HG03175 (cell line): Measurements from ENCODE around the gene MARS2.
"Not testable (repeated sequence)": the region's sequence is repeated elsewhere in the genome, so short reads cannot be mapped to it uniquely, and the experiment has no call there.

Experiments used
- ATAC-seq: cut with Tn5 transposase; IDR thresholded peaks from one replicate; pipeline ENCODE4 v1.9.1; 2021; ENCODE audit warnings: mild to moderate bottlenecking, moderate library complexity; ENCODE audit not compliant: unreplicated experiment

The MARS2 gene

GRCh38 chr2:197705912-197706838, 1.0 kb downstream of the MARS2 start:
- no peak for ATAC-seq

- ATAC-seq = no peak
These were observed 1.7 kb downstream of the MARS2 start for GRCh38 chr2:197706839-197707207.

- ATAC-seq = peak; percentile 14
These were observed 2.4 kb downstream of the MARS2 start for GRCh38 chr2:197707316-197708213.

- no peak for ATAC-seq
These were observed 3.2 kb downstream of the MARS2 start for GRCh38 chr2:197708331-197708730.

- not testable (repeated sequence) for ATAC-seq
These were observed 4.0 kb downstream of the MARS2 start for GRCh38 chr2:197709140-197709539.

GRCh38 chr2:197710424-197711042, 5.4 kb downstream of the MARS2 start:
- ATAC-seq = peak; percentile 84

- ATAC-seq = no peak
These were observed 6.4 kb downstream of the MARS2 start for GRCh38 chr2:197711578-197711977.

- ATAC-seq = no peak
These were observed 8.1 kb downstream of the MARS2 start for GRCh38 chr2:197713271-197713670.

- ATAC-seq = no peak
These were observed 12.7 kb downstream of the MARS2 start for GRCh38 chr2:197717863-197718262.

- no peak for ATAC-seq
These were observed 21.8 kb downstream of the MARS2 start for GRCh38 chr2:197727011-197727410.

GRCh38 chr2:197728555-197729544, 23.7 kb downstream of the MARS2 start:
- ATAC-seq = not testable (repeated sequence)

- no peak for ATAC-seq
These were observed 35.0 kb downstream of the MARS2 start for GRCh38 chr2:197740200-197740599.
